RPMI7951 (cell line): ENCODE data around the gene C2CD4C. TPM values are rescaled to one million over a fixed set of nuclear protein-coding genes. Genes with fewer than 3 reads are reported as not detected.
"Not testable (repeated sequence)": the region's sequence is repeated elsewhere in the genome, so short reads cannot be mapped to it uniquely, and the experiment has no call there.

Experiments used
- DNase-seq: peaks from one replicate; pipeline ENCODE4 v3.0.0-alpha.2; 2012; ENCODE audit warnings: low read depth
- total RNA-seq: library from RNA; depleted of rRNA; stranded (reverse); fragments of >200 nt; shearing (Covaris generic); gene quantifications from 2 replicates; pipeline ENCODE4 v1.2.3, GENCODE V29; 2014

Gene C2CD4C
- total RNA-seq, 1 experiment from 2014 or later: not detected

DNA sequence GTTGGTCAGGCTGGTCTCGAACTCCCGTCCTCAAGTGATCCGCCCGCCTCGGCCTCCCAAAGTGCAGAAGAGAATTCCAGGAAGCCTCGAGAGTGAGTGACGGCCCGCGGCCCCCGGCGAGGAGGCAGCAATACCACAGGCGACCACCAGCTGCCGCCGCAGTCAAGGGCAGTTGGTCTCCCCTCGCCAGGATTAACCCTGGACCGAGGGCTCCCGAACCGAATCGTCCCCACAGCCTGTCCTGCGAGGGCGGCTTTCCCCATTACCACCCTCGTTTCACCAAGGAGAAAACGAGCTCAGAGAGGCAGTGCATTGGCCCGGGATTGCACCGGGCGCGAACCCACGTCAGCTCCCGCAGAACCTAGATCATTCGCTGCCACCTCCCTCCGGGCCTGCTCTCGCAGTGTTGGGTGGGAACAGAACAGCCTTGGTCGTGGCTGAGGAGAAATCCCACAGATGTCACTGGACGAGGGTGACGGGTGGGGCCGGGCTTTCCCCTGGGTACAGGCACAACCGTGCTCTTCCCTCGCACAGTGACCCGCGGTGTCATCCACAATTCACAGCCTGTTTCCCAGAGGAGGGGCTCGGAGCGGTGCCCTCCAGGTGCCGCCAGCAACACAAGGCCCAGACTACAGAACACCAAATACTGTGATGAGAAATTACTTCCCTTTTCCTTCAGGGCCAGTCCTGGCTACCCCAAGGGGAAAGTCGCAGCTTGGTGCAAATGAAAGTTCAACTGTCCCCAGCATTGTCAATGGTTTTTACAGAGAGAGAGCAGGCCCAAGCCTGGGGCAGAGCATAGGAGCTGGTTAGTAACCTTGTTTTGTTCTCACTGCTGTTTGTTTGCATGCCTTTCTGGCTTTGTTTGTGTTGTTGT lies 24.8 kb downstream of the C2CD4C start:
- DNase-seq: no peak

GRCh38 chr19:383040-383439 lies 25.9 kb downstream of the C2CD4C start:
- no peak for DNase-seq

GRCh38 chr19:382578-382977 lies 26.4 kb downstream of the C2CD4C start:
- DNase-seq: peak; percentile 77

- DNase-seq: not testable (repeated sequence)
Measured at GRCh38 chr19:381901-382300, 27.0 kb downstream of the C2CD4C start.

DNA sequence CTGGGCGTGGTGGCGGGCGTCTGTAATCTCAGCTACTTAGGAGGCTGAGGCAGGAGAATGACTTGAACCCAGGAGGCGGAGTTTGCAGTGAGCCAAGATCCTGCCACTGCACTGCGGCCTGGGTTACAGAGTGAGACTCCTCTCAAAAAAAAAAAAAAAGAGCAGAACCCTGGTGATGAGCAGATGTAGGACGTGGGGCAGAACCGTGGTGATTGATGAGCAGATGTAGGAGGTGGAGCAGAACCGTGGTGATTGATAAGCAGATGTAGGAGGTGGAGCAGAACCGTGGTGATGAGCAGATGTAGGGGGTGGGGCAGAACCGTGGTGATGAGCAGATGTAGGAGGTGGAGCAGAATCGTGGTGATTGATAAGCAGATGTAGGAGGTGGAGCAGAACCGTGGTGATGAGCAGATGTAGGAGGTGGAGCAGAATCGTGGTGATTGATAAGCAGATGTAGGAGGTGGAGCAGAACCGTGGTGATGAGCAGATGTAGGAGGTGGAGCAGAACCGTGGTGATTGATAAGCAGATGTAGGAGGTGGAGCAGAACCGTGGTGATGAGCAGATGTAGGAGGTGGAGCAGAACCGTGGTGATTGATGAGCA lies 28.2 kb downstream of the C2CD4C start:
- DNase-seq: not testable (repeated sequence)

GRCh38 chr19:379796-380195 lies 29.2 kb downstream of the C2CD4C start:
- no peak for DNase-seq

DNA sequence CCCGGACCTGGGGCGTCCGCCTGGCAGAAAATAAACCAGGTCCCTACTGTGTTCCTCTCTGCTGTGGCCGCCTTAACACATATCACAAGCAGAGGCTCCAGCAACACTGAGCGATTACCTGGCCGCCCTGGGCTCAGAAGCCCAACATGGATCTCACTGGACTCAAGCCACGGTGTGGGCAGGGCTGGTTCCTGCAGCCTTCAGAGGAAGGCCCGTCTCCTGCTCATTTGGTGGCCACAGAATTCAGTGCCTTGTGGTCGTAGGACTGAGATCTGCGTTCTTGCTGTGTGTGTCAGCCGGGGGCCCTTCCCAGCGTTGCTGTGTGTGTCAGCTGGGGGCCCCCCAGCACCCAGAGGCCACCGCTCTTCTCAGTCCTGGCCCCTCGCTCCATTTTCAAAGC lies 30.2 kb downstream of the C2CD4C start:
- DNase-seq: no peak

- no peak for DNase-seq
Measured at GRCh38 chr19:377801-378581, 31.0 kb downstream of the C2CD4C start.

- no peak for DNase-seq
Measured at GRCh38 chr19:376111-376470, 32.9 kb downstream of the C2CD4C start.

DNA sequence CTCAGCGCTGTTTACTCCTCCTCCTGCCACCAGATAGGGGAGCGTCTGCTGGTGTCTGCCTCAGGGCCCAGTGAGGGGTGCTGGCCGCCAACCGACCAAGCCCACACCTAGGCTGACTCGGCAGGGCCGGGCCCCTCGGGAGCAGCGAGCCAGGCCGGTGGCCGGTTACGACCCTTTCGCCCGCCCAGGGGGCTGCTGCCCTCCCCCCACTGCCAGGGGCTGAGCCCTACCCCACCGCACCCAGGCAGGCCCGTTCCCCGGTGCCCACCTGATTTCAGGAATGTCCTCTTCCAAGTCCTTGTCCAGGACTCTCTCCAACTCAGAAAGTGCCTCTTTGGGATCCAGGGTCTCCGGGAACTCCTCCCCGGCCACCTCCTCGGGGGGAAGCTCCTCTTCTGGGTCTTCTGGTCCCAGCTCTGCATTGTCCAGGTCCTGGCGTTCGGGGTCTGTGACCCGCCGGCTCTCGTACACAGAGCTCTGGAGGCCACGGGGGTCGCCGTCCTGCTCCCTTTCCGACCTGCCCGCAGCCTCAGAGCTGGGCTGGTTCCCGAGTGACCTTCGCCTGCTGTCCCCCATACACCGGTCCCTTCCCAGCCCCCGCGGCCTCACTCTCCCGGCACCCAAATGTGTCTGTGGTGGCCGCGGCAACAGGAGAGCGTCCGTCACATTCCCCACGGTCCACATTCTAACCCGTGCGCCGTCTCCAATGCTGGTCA lies 33.4 kb downstream of the C2CD4C start:
- DNase-seq: no peak

DNA sequence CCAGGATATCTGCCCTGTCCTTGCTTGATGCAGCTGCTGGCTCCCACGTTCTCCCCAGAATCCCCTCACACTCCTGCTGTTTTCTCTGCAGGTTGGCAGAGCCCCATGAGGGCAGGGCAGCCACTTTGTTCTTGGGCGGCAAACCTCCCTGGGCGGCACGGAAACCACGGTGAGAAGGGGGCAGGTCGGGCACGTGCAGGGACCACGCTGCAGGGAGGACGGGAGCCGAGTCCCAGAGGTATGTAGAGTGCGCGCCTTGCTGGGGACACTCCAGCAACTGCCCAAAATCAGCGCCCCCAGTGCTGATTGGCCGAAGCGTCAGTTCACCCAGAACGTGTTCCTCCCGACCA lies 34.1 kb downstream of the C2CD4C start:
- DNase-seq: no peak

GRCh38 chr19:374183-374885 lies 34.6 kb downstream of the C2CD4C start:
- DNase-seq: no peak

- no peak for DNase-seq
Measured at GRCh38 chr19:373391-374182, 35.4 kb downstream of the C2CD4C start.

- peak; percentile 76 for DNase-seq
Measured at GRCh38 chr19:372306-372890, 36.5 kb downstream of the C2CD4C start.

- peak; percentile 41 for DNase-seq
Measured at GRCh38 chr19:371501-372168, 37.3 kb downstream of the C2CD4C start.

- DNase-seq: no peak
Measured at GRCh38 chr19:370641-371330, 38.2 kb downstream of the C2CD4C start.

DNA sequence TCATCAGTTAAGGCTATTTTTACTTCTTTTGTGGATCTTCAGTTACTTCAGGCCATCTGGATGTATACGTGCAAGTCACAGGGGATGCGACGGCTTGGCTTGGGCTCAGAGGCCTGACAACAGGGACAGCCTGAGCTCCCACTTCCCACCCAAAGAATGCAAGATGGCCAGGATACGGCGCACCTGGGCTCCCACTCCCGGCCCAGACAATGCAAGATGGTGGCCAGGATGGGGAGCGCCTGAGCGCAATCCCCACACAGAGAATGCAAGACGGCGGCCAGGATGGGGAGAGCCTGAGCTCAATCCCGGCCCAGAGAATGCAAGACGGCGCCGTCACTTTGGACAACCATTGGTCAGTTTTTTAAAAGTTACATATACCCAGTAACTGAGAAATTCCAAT lies 39.1 kb downstream of the C2CD4C start:
- DNase-seq: no peak

GRCh38 chr19:369256-369655 lies 39.7 kb downstream of the C2CD4C start:
- DNase-seq: no peak

- DNase-seq: no peak
Measured at GRCh38 chr19:368630-369024, 40.3 kb downstream of the C2CD4C start.
